GM12878 (cell line): ENCODE data around the gene ELP4.

ENCODE experiments used
- CTCF ChIP-seq, 3 experiments: IDR thresholded peaks in 2 of 3; conservative IDR thresholded peaks in 1 of 3; 2 replicates each; pipeline ENCODE4 v1.5.1; 2011; ENCODE audit warnings: low read depth in 3 of 3, low read length in 3 of 3, mild to moderate bottlenecking in 3 of 3, control low read depth in 2 of 3, moderate library complexity in 2 of 3, inconsistent platforms in 1 of 3, mixed read lengths in 1 of 3; ENCODE audit not compliant: control insufficient read depth in 2 of 3, insufficient read depth in 1 of 3; ENCODE audit errors: extremely low read depth in 1 of 3
- GATAD2B ChIP-seq: fragments of 450-650 bp; conservative IDR thresholded peaks from 2 replicates; pipeline ENCODE4 v1.6.1; 2017; ENCODE audit warnings: low read depth, mild to moderate bottlenecking, moderate library complexity
- HDAC2 ChIP-seq: fragments of 200-600 bp; sonication (generic); IDR thresholded peaks from 2 replicates; pipeline ENCODE4 v1.6.1; 2017
- IRF5 ChIP-seq: fragments of 450-650 bp; IDR thresholded peaks from 2 replicates; pipeline ENCODE4 v1.6.1; 2017; ENCODE audit warnings: borderline replicate concordance
- MAX ChIP-seq: IDR thresholded peaks from 2 replicates; pipeline ENCODE4 v1.6.1; 2012; ENCODE audit warnings: low read depth, low read length, improper control_type of control experiment
- SPI1 ChIP-seq: IDR thresholded peaks from 2 replicates; pipeline ENCODE4 v1.6.1; 2011; ENCODE audit warnings: low read depth, mild to moderate bottlenecking, low read length, moderate library complexity, borderline replicate concordance; ENCODE audit not compliant: insufficient read depth
- TCF7 ChIP-seq: IDR thresholded peaks from 2 replicates; pipeline ENCODE4 v1.6.1; 2014; ENCODE audit warnings: antibody characterized with exemption, borderline replicate concordance

GRCh38 chr11:31806928-31807798 is 297.6 kb downstream of the ELP4 start:
- TF ChIP-seq GATAD2B, result no peak
- TF ChIP-seq IRF5, result no peak
- no peak for TF ChIP-seq MAX
- TF ChIP-seq CTCF (IDR thresholded peaks at IDR 0.05 in 2 of 3, conservative IDR thresholded peaks at IDR 0.05 in 1 of 3; ENCODE audit: control insufficient read depth in 2 of 3, extremely low read depth in 1 of 3, insufficient read depth in 1 of 3, low read depth in 3 of 3, low read length in 3 of 3), result no peak
- TF ChIP-seq TCF7, result no peak
- TF ChIP-seq SPI1, result no peak
- TF ChIP-seq HDAC2, result no peak
